Measurements from ENCODE around the gene SLC25A22.

GRCh38 chr11:788953-789940 is 8.8 kb downstream of the SLC25A22 start:
- TF ChIP-seq REST (IDR thresholded peaks at IDR 0.05; ENCODE audit: insufficient read depth in 1 of 2, low read depth in 2 of 2, low read length in 2 of 2), result no peak
- TF ChIP-seq POLR2AphosphoS5 (IDR thresholded peaks at IDR 0.05; ENCODE audit: low read depth, low read length), result no peak
- no peak for TF ChIP-seq TAF1 (IDR thresholded peaks at IDR 0.05; ENCODE audit: borderline replicate concordance, insufficient read depth, low read length)
